Stimulated activated CD4-positive, alpha-beta T cell treated with anti-CD3 and anti-CD28 coated beads, Interleukin-1b, Interleukin-23, amount 100 ng/mL, for 1 hour (primary cell): Measurements from ENCODE around the gene IMMP2L.

Source experiments
- DNase-seq, 2 donors: peaks; one replicate each; pipeline ENCODE4 v3.0.0-alpha.2; 2020; ENCODE audit warnings: low read depth in 2 of 2

Gene IMMP2L

GRCh38 chr7:110645616-110646015 lies 916.7 kb downstream of the IMMP2L start:
- DNase-seq: no peak

DNA sequence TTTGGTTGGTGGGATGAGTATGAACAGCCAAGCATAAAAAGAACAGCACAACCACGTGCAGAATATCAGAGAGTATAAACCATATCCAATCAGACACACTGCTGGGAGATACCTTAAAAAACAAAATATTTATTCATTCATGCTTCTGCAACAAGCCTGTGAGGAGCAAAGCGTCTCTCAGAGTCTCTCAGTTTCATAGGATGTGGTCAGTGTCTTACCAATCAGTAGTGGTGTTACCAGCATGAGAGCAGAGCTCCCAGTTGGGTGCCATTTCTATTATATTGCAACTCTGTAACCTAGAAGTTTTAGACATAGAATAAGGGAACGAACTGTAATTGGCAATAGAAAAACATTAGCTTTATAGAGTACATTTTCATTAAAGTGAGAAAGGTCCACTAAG lies 917.2 kb downstream of the IMMP2L start:
- DNase-seq: no peak

- no peak for DNase-seq
Measured at GRCh38 chr7:110637252-110637651, 925.0 kb downstream of the IMMP2L start.

DNA sequence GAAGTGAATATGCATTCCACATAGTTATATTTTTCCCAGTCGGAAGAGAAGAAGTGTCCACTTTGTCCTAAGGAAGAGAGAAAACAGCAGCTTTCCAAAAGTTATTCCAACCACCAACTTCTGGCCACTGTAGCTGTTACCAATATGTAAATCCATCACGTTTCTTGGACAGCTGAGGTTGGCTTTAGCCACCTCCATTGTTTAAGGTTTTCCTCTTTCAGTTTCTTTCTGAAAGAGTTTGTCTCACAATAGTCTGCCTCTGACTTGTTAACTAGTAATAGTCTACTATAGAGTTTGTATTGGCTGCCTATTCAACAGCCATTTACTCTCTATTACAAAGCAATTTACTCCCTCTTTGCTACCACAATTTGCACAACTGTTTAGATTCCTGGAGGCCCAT lies 929.0 kb downstream of the IMMP2L start:
- no peak for DNase-seq

DNA sequence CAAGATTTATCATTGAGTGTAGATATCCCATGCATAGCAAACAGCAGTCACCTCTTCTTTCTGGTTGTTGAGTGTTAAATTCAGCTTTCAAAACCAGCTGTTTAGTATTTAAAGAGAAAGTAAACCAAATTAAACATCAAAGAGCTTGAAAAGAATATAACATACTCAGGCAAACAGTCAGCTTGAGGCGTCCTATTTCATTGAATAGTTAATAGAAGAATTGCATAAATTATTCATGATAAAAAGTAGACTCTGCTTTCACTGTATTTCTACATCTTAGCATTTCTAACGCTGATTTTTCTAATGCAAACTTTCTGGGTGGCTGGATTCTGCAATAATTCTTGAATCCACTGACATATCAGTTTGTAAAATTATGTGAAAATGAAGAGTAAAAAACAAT lies 935.9 kb downstream of the IMMP2L start:
- no peak for DNase-seq

- no peak for DNase-seq
Measured at GRCh38 chr7:110625294-110625693, 937.0 kb downstream of the IMMP2L start.

- no peak for DNase-seq
Measured at GRCh38 chr7:110623436-110623835, 938.9 kb downstream of the IMMP2L start.

GRCh38 chr7:110621289-110621688 lies 941.0 kb downstream of the IMMP2L start:
- no peak for DNase-seq

DNA sequence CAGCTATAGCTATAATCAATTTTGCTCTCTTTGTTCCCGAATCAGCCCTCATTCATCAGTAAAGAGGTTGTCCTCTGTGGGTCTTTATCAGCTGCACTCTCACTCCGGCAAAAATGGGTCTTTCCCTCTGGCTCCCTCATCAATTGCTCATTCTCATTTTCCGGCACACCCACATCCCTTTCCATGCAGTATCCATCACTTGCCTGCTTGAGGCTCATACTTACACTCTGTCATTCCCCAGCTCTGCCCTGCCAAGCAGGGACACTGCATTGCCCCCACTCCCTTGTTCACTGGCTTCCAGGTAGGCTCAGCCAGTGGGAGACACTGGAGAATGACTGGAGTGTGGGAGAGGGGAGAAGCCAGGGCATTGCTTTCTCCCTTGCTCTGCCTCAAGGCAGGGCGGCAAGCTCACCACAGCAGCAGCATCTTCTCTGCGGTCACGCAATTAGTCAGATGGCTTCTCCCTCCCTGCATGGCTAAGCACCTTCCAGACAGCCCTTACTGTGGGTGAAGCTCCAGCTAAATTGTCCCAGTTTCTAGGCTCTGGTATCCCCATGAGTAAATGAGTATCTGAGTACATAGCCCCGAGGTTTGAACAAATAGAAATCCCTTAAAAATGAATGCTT lies 942.1 kb downstream of the IMMP2L start:
- DNase-seq: no peak
